Central memory CD4-positive, alpha-beta T cell (primary cell): ENCODE results near the gene GP1BA.
A peak's percentile ranks its signal among the peaks of the same experiment; 100 is the strongest.

Source experiments
- DNase-seq: peaks from one replicate; pipeline ENCODE4 v3.0.0; 2022

GP1BA gene

GRCh38 chr17:4938688-4939545 lies 6.8 kb downstream of the GP1BA start:
- no peak for DNase-seq

DNA sequence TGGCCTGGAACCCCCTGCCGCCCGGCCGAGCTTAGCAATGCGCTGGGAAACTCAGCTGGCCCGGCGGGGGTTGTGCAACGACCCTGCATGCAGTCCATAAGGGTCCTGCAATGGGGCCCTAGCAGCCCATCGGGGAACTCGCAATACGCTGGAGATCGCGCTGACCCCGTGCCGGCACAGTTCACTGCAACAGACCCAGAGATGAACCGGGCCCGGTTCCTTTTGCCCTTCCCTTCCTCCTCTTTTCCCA lies 7.4 kb downstream of the GP1BA start:
- no peak for DNase-seq

- peak; percentile 99 for DNase-seq
Observed at GRCh38 chr17:4939796-4940554, 7.9 kb downstream of the GP1BA start, which contains the start of the genes RNF167 and SLC25A11. RNF167 (plus strand) TSS chr17:4940268; CDS start chr17:4940910, 642 bp downstream. SLC25A11 (minus strand) TSS chr17:4940046; CDS start chr17:4939910, 136 bp downstream.

DNA sequence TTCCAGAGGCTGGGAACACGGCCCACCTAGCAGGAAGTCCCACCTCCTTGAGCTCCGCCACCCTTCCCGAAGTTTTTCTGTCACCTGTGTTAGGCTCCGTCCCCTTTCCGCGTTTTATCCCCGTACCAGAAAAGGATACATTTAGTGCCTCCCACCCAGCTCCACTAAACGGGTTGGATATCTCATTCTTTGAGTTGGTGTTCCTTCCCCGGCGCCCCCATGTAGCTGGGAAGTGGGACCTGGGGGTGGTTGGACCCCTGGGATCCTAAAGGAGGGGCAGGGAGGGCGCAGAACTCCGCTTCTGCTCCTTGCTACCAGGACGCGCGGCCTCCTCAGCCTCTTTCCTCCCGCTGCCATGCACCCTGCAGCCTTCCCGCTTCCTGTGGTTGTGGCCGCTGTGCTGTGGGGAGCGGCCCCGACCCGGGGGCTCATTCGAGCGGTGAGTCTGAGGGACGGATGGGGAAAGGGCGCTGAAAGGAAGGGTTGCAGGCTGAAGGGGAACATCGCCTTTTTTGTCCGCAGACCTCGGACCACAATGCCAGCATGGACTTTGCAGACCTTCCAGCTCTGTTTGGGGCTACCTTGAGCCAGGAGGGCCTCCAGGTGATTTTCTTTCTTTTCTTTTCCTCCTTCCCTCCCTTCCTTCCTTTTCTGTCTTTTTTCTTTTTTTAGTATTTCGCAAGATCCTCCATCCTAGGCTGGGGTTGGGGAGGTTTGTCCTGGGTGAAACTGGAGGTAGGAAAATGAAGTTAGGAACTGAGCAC lies 8.7 kb downstream of the GP1BA start:
- DNase-seq, result peak; percentile 34

DNA sequence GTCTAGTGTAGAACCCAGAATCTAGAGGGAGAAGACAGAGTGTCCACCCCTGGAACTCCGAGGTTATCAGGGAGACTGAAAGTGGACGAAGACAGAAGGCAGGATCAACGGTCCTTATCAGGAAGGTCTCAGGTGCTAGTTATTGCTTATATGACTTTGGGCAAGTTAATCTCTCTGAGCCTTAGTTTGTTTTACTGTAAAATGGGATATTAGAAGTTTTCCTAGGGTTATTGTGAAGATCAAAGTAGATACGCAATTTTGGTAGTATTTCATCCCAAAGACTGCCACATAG lies 9.2 kb downstream of the GP1BA start:
- DNase-seq, result no peak

GRCh38 chr17:4942760-4943508 lies 10.9 kb downstream of the GP1BA start:
- no peak for DNase-seq

DNA sequence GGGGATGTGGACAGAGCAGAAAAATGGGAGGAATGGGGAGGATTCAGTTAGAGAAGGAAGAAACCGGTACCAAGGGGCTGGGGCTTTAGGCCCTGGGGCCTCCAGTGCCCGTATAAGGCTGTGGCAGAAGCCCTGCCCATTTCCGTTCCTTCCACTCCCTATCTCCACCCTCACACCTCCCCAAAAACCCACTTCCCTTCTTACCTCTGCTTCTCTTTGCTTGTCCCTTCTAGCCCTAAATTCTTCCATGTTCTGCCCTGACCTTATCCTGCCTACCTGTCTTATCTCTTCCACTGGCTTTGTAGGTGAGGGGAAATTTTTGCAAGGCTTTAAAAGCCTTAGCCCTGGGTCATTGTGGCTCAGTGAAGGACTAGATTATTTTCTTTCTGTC lies 12.1 kb downstream of the GP1BA start:
- DNase-seq, result peak; percentile 67

DNA sequence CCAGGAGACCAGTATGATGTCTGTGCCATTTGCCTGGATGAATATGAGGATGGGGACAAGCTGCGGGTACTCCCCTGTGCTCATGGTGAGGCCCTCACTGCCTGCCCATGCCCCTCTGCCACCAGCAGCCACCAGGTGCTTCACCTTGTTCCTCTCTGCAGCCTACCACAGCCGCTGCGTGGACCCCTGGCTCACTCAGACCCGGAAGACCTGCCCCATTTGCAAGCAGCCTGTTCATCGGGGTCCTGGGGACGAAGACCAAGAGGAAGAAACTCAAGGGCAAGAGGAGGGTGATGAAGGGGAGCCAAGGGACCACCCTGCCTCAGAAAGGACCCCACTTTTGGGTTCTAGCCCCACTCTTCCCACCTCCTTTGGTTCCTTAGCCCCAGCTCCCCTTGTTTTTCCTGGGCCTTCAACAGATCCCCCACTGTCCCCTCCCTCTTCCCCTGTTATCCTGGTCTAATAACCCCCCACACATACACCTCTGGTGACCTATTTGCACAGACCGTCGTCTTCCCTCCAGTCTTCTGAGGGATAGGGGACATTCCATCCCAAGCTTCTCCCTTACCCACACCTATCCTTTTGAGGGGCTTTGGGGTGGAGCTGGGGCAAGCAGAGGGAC lies 12.6 kb downstream of the GP1BA start:
- no peak for DNase-seq

DNA sequence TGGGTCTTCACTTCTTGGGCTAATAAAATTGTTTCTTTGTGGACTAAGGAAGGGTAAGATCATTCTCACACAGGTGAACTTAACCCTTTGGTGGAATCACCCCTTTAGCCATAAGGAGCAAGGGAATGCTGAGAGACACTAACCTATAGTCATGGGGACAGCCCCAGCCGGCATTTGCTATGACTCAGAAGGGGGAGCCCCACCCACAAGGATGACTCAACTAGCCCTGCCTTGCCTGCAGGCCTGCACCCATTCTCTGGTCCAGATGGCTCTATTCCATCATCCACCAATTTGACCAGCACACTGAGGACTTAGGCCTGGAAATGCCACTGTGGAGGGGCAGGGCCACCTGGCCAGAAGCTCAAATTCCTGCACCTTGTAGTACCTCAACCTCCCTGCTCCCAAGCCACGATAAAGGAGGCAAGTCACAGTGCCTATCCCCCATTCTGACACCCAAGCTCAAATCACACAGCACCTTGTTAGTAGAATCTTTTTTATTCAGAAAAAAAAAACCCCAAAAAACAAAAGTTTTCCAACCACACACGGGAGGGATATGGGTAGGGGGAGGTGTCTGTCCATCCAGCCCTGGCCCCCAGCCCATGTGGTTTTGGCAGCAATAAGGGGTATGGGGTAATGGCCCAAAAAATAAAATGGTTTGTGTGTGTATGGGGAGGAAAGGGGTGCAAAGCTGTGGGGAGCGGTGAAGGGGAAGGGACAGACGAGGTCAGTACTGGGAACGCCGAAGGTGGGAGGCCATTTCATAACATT lies 13.3 kb downstream of the GP1BA start:
- DNase-seq, result peak; percentile 61

GRCh38 chr17:4945944-4946280 lies 13.8 kb downstream of the GP1BA start:
- DNase-seq, result no peak

DNA sequence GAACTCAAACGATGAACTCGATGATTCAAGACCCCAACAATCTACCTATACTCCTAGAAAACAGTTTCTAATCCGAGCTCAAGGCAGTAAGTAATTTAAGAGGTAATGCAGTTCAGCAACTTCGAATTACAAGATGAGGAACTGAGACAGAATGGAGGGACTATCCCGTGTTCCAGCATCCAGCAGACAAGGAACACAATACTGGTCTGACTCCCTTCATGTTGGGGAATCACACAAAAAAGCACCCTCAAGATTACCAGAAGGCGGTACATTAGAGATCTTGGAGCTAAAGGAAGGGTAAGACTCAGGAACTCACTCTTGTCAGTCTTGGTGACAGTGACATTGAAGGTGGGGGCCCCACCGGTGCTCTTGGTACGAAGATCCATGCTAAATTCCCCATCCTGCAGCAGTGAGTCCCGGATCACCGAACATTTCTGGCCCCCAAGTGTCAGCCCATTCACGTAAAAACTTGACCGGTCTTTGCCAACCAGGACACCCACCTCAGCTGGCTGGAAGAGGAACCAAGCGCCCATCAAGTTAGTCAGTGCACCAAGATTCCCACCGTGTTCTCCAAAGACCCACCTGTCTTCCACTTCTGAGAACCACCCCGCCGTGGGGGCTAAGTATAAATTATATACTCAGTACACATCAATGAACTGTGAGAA lies 14.4 kb downstream of the GP1BA start:
- DNase-seq, result no peak

DNA sequence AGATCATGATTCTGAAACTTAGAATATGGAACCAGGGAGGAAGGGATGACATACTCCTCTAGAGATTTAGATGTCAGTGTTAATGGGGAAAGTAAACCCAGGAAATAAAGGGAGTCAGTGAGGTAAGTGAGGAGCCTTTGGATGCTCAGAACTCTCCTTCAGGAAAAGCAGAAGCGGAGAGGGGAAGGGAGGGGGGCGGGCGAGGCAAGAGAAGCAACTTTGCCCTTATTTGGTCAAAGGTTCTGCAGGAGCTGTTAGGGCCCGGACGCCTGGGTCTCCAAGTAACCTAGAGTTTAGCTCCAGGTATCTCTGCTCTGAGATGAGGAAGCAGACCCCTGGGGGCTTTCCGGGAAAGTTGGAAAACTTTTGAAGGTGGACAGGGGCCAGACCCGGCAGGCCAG lies 14.9 kb downstream of the GP1BA start:
- DNase-seq, result no peak

DNA sequence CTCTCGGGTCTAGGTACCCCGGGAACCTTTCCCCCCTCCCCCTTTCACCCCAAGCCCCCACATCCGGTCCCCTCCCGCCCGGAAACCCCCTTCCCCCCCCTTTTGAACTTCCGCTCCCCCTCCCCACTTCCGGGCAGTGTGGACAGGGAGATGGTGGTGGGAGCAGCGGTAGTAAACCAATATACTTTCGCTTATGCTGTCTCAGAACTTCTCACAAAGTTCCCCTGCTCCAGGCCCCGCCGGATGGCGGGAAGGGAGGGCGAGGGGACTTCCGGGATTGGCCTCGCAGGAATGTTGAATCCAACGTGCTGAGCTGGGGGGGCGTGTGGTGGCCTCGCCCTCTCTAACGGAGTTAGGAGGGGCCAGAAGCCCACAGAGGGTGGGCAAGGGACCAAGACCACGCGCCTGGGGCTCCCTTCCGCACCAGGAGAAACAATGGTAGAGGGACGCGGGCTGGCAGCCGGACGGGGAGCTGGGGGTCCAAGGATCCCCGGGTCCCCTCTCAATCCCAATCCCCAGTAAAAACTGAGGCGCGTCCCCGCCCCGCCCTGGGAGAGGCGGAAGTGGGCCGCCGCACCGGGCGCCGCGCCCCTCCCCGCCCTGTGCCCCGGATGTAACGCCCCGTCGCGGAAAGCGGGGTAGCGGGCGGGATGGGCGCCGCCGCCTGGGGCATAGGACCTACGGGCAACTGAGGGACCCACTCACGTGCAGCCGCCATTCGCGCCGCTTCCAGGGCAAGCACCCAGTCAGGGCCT lies 15.5 kb downstream of the GP1BA start:
- peak; percentile 63 for DNase-seq

DNA sequence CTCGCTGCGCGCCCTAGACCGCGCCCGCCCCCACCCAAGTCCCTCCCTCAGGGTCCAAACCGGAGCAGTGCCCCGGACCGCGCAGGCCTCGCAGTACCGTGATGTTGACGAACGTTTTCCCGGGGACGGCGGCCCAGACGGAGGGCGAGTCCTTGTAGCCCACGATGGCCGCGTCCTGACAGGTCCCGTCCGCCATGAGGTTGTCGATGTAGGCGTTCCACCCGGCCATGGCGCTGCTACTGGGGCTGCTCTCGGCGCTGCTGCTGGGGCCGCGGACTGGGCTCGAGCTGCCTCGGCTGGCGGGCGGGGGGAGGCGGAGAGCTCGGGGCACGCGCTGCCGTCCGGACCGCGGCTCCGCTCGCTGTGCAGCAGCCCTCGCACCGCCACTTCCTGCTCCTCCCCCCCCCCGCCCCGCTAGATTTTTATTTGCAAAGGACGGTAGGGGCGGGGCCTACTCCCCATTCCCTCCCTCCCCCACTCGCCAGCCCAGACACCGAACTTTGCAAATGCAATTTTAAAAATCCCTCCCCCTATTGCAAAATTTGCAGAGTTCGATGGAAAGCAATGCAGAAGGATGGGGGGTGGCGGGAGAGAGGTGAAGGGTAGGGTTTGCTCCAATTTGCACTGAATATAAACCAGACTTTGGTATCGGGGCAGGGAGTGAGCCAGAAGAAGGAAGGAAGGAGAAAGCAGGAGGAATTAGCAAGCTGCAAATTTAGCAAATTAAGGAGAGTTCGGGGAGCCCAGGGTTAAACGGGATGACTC lies 16.3 kb downstream of the GP1BA start, which contains the start of gene PFN1:
PFN1 (minus strand) TSS at position 365 of the 765 bp plus-strand sequence; CDS start at position 229, 136 bp downstream.
- peak; percentile 91 for DNase-seq

DNA sequence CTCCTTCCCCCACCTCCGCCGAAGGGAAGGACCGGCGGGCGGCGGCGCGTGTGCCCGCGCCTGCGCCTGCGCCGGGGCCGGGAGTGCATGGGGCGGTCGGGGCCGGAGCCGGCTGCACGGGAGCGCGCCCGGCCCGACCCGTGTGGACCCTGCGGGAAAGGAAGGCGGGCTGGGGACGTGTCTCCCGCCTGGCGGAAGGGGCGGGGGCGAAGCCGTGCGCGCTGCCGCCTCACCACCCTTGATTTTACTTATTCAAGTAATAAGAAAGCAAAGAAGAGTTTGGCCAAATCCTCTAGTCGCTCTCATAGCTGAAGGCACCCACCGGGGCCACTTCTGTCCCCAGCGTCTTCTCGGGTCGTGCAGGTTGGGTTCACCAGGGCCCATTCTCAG lies 16.8 kb downstream of the GP1BA start:
- DNase-seq, result peak; percentile 77

GRCh38 chr17:4949321-4950074 lies 17.4 kb downstream of the GP1BA start:
- peak; percentile 82 for DNase-seq

DNA sequence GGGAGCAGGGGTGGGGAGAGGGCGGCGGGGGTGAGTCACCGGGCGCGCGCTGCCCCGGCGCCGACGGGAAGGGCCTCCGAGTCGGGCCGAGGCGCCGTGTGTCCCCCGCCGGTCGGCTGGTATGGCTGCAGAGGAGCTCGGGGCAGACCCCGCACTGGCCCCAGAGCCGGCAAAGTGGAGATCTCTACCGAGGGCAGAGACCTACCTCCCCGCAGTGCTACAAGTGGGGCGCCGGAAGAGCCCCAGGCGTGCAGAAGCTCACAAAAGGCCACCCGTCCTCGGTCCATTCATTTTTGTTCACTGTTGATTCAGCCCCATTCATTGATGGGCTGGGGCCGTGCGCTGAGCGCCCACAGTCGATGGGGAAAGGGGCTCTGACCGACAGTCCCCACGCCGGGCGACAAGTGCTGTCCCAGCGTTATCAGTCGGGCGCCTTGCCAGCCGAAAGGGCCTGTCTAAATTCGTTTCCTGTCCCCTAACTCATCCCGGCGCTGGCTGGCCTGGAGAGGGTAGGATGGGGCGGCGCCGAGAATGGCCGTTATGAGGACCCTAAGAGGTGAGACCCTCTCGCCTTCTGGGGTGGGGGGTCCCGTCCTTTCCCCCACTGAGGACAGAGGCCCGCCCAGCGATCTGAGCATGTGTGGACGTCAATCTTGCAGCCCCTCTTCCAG lies 18.1 kb downstream of the GP1BA start:
- no peak for DNase-seq

DNA sequence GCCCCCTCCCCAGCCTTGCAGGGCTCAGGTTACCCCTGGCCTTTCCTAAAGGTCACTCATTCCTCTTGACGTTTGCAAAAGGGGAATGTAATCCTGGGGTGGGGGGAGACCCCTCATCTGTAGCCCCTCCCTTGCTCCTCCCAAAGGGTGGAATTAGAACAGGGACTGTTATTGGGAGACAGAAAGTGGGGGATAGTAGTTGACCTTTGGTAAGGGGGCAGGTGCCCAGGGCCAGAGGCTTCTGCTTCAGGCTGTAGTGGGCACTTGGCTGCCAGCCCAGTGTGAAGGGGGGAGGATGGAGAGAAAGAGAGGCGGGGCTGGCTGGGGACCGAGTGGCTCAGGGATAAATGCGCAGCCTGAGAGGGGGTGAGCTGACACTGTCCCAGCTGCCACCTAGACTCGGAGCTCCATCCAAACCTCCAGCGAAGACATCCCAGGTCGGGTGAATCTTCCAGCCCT lies 18.7 kb downstream of the GP1BA start, which contains the start of gene ENO3:
ENO3 (plus strand) TSS at position 374 of the 459 bp plus-strand sequence. CDS start 711 bp downstream, outside the sequence.
- no peak for DNase-seq
